ENCODE measurements around the gene TACR2.

DNA sequence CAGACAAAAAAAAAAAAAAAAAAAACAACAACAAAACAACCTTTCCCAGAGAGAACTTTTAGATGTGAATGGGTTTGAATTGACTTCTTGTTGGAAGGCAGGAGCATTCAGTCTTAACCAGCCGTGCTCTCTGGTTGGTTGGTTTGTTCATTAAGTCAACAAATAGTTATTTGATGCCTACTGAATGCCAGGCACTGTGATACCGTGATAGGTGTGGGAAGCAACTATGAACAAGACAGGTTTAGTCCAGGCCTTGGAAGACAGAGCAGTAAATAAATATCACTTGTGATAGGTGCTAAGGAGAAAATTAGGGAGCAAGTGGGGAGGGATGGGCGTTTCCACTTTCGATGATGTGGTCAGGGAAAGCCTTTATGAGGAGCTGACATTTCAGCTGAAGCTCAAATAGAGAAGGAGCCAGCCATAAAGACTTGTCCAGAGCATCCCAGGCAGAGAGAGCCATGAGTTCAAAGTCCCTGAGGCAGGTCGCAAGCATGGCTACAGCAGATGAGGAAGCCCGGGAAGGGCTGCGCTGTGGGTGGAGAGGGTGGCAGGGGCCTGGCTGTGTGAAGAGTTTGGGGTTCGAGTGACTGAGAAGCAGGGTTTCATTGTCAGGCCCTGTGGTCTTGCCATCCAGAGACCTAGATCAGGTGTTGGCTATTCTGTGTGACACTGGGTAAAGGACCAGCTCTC, 42.5 kb upstream of the TACR2 start:
- TF ChIP-seq, protein P1, sequence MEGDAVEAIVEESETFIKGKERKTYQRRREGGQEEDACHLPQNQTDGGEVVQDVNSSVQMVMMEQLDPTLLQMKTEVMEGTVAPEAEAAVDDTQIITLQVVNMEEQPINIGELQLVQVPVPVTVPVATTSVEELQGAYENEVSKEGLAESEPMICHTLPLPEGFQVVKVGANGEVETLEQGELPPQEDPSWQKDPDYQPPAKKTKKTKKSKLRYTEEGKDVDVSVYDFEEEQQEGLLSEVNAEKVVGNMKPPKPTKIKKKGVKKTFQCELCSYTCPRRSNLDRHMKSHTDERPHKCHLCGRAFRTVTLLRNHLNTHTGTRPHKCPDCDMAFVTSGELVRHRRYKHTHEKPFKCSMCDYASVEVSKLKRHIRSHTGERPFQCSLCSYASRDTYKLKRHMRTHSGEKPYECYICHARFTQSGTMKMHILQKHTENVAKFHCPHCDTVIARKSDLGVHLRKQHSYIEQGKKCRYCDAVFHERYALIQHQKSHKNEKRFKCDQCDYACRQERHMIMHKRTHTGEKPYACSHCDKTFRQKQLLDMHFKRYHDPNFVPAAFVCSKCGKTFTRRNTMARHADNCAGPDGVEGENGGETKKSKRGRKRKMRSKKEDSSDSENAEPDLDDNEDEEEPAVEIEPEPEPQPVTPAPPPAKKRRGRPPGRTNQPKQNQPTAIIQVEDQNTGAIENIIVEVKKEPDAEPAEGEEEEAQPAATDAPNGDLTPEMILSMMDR (IDR thresholded peaks at IDR 0.05; ENCODE audit: low read depth, low read length) = no peak
- TF ChIP-seq EZH2phosphoT487 (IDR thresholded peaks at IDR 0.05; ENCODE audit: low read depth) = no peak
